ENCODE data around the gene DLL4.

GRCh38 chr15:40940296-40940801, 11.2 kb downstream of the DLL4 start:
- TF ChIP-seq CTCF (conservative IDR thresholded peaks at IDR 0.05; ENCODE audit: low read depth, low read length) (no peak), EZH2 (IDR thresholded peaks at IDR 0.05; ENCODE audit: borderline replicate concordance, low read depth, low read length, poor library complexity, severe bottlenecking) (no peak)

All from A673 (cell line).